Stimulated activated CD4-positive, alpha-beta T cell treated with anti-CD3 and anti-CD28 coated beads, Interleukin-4, amount 100 ng/mL, for 48 hours (primary cell): ENCODE data around the gene RRM1.
A peak's percentile ranks its signal among the peaks of the same experiment; 100 is the strongest.
"Not testable (repeated sequence)": the region's sequence is repeated elsewhere in the genome, so short reads cannot be mapped to it uniquely, and the experiment has no call there.

Experiments used
- DNase-seq, 2 donors: peaks; one replicate each; pipeline ENCODE4 v3.0.0-alpha.2; 2020; ENCODE audit warnings: low read depth in 2 of 2

RRM1 gene

GRCh38 chr11:4138497-4138896, 43.9 kb downstream of the RRM1 start:
- DNase-seq = no peak

GRCh38 chr11:4140067-4140636, 45.6 kb downstream of the RRM1 start:
- no peak for DNase-seq

GRCh38 chr11:4146070-4146771, 51.6 kb downstream of the RRM1 start:
- DNase-seq = no peak

GRCh38 chr11:4146772-4147098, 52.1 kb downstream of the RRM1 start:
- no peak for DNase-seq

- DNase-seq = no peak
Measured at GRCh38 chr11:4154503-4154902, 59.9 kb downstream of the RRM1 start.

GRCh38 chr11:4156571-4156970, 62.0 kb downstream of the RRM1 start:
- DNase-seq = no peak

- not testable (repeated sequence) for DNase-seq
Measured at GRCh38 chr11:4158818-4159217, 64.2 kb downstream of the RRM1 start.

GRCh38 chr11:4161305-4161704, 66.7 kb downstream of the RRM1 start:
- DNase-seq = no peak

GRCh38 chr11:4164884-4165590, 70.4 kb downstream of the RRM1 start:
- no peak for DNase-seq

- DNase-seq = no peak
Measured at GRCh38 chr11:4167292-4167691, 72.7 kb downstream of the RRM1 start.

- no peak for DNase-seq
Measured at GRCh38 chr11:4167758-4168157, 73.2 kb downstream of the RRM1 start.

- DNase-seq = not testable (repeated sequence)
Measured at GRCh38 chr11:4175620-4176350, 81.2 kb downstream of the RRM1 start.

GRCh38 chr11:4178813-4179662, 84.4 kb downstream of the RRM1 start:
- no peak for DNase-seq

GRCh38 chr11:4180441-4181183, 86.0 kb downstream of the RRM1 start:
- no peak for DNase-seq

- peak; percentile 15 to 35 for DNase-seq
Measured at GRCh38 chr11:4181782-4182721, 87.5 kb downstream of the RRM1 start.

- DNase-seq = no peak
Measured at GRCh38 chr11:4183410-4184057, 88.9 kb downstream of the RRM1 start.

- no peak for DNase-seq
Measured at GRCh38 chr11:4184163-4184916, 89.7 kb downstream of the RRM1 start.

GRCh38 chr11:4185561-4185960, 91.0 kb downstream of the RRM1 start:
- DNase-seq = no peak
